GM21723 (cell line): ENCODE data around the gene PDLIM3.
"Not testable (repeated sequence)": the region's sequence is repeated elsewhere in the genome, so short reads cannot be mapped to it uniquely, and the experiment has no call there.

Source experiments
- ATAC-seq: cut with Tn5 transposase; IDR thresholded peaks from one replicate; pipeline ENCODE4 v1.9.1; 2021; ENCODE audit warnings: mild to moderate bottlenecking, moderate library complexity; ENCODE audit not compliant: unreplicated experiment

Gene PDLIM3

DNA sequence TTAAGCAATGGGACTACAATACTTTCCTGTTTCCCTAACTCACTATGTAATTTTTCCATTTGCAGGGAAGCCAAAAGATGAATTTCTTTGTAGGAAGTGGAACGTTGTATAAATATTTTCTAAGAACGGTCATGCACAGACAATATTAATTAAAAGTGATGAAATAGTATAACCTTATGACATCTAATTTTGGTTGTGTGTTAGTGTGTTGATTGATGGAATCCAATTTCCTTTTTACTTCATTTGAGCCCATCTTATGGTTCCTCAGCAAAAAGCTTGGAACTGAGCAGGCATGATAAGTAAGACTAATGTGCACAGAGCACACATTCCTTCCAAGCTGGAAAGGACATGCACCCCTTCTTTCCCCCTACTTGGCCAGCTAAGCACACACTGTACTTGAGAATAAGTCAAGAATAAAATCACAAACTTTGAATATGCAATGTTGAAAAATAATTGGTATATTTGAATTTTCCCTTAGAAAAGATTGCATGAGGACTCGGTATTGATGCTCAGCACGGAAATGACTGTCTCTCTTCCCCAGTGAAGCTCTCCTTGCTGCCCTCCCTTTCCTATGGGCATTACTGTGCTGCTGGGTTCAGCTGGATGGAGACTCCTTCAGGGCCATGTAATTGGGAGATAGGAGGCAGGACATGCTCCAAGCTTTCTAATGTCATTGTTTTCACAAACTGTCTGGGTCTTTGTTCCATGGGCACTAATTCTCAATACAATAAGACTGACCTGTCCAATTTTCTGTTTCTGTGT is 19.2 kb upstream of the PDLIM3 start:
- no peak for ATAC-seq

- no peak for ATAC-seq
Observed at GRCh38 chr4:185552254-185552653, 16.9 kb upstream of the PDLIM3 start.

GRCh38 chr4:185550933-185551332 is 15.6 kb upstream of the PDLIM3 start:
- ATAC-seq = no peak

- no peak for ATAC-seq
Observed at GRCh38 chr4:185549095-185549639, 13.9 kb upstream of the PDLIM3 start.

DNA sequence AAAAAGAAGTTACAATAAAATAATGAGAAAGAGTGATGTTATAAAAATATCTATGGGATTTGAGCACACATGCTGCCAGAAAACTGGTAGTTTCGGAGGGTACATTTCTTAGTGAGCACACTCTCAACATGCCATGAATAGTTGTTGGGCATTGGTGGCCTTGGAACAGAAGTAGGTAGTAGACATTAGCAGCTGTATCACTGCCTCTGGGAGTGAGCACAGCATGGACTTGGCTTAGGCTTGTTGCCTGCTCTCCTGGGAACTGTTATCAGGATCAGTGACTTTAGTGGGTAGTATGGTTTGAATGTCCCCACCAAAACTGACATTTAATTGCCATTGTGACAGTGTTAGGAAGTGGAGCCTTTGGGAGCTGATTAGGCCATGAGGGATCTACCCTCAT is 13.3 kb upstream of the PDLIM3 start:
- ATAC-seq = no peak

GRCh38 chr4:185546335-185546734 is 11.0 kb upstream of the PDLIM3 start:
- no peak for ATAC-seq

GRCh38 chr4:185542626-185543315 is 7.5 kb upstream of the PDLIM3 start:
- ATAC-seq = no peak

DNA sequence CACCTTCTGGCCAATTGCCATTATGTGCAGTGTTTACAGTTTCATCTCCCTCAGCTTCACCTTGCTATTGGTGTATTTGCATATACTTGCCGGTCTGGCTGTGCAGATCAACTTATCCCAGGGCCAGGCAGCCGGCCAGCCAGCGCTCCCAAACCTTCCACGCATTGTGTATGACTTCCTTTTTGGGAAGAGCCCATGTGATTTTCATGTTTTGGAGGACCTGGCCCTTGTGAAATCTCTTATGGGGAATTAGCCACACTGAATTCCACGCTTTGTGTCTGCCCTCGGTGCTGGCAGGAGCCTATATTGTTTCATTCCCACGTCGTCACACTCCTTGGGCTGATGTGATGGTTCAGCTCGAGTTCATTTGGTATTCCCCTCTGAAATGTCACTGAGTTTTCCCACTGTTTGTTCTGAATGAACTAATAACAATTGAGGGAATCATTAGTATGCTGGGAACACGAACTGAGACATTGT is 6.0 kb upstream of the PDLIM3 start:
- ATAC-seq = no peak

DNA sequence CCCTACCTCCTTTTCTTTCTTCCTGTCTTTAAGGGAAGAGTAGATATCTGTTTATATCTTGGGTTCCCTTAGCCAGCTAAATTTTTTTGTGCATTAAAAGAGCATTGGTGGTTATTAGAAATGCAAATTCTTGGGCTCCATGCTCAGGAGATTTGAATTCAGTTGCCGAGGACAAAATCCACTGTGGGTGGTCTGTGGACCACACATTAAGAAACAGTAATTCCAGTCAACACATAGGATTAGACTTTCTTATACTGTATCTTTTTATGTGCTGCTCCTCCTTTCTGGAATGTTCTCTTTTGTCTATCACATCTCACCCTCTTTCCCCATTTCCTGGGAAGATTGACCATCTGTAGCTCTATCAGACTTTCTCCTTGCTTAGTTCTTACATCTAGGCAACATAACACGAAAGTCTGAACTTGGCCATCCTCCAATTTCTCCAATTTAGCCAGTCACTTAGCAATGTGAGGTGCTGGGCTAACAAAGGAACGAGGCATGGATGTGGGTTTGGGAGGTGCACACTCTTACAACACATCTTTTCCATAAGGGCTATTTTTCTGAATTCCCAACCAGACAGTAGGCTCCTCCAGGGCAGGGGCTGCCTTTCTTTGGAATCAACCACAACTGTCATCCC is 5.3 kb upstream of the PDLIM3 start:
- no peak for ATAC-seq

GRCh38 chr4:185540040-185540439 is 4.7 kb upstream of the PDLIM3 start:
- no peak for ATAC-seq

DNA sequence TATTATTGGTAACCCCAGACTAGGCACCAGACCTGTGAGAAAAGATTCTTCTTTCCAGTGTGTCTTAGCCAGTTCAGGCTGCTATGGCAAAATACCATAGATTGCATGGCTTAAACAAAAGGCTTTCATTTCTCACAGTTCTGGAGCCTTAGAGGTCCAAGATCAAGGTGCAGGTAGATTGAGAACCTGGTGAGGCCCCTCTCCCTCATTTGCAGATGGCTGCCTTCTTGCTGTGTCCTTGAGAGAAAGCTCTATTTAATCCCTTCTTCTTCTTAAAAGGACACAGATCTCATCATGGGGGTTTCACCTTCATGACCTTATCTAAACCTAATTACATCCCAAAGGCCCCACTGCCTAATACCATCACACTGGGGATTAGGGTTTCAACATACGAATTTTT is 3.5 kb upstream of the PDLIM3 start:
- no peak for ATAC-seq

DNA sequence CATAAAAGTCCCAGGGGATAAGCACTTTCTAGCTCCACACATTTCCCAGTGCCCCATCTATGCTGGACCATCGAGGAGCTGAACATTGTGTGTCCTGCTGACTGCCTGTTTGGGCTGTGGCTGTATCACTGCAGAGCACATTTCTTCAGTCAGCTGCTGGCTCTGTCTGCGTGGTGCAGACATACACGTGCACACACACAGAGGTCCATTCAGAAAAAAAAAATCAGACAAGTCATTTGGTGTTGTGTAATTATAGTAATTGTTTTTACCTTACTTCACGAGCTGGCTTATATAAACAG is 1.1 kb upstream of the PDLIM3 start:
- ATAC-seq = no peak

DNA sequence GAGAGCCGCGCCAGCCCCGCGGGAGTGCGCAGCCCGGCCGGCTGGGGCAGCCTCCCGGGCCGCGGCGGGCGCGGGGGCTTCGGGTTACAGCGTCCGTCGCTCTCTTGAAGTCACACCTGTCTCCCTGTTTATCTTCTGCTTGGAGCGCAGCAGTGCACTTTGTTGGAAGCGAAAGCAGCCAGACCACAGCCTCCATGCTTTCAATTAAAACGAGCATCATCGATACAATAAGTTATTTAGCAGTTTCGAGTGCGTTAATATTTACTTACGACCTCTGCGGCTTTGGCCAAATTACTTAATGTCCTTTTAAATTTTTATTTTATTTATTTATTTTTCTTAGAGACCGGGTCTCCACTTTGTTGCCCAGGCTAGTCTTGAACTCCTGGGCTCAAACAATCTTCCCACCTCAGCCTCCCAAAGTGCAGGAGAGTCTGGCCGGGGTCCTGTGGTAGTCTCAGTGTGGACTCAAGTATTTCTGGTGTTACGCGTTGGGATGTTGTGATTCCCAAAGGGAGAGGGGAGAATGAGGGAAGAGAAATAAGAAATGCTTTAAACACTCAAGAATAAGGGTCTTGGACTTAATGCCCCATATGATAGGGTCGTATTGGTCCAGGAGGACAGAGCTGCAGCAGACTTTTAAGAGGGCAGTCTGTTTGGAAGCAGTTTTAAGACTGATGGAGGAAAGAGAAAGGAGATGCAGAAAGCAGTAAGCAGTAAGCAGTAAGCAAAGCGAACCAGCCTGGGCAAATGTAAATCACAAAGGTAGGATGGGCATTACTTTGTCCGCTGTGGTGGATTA is 504 bp upstream of the PDLIM3 start:
- ATAC-seq = no peak

DNA sequence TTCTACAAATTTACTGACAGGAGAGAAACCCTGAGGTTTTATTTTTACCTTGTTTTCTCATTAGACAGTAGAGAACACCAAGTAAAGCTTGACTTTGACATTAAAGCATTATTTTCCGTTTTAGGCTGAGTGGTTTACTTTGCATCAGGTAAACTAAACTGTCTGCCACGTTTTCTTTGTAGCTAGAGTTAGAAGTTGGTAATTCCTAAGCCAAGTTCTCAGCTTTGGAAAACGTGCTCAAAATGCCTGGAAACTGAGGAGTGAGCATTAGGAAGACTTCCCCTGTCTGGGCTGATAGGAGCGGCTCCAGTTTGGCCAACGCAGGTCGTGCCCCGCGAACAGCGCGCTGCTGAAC is 819 bp downstream of the PDLIM3 start:
- no peak for ATAC-seq

- no peak for ATAC-seq
Observed at GRCh38 chr4:185532795-185533324, 2.4 kb downstream of the PDLIM3 start.

DNA sequence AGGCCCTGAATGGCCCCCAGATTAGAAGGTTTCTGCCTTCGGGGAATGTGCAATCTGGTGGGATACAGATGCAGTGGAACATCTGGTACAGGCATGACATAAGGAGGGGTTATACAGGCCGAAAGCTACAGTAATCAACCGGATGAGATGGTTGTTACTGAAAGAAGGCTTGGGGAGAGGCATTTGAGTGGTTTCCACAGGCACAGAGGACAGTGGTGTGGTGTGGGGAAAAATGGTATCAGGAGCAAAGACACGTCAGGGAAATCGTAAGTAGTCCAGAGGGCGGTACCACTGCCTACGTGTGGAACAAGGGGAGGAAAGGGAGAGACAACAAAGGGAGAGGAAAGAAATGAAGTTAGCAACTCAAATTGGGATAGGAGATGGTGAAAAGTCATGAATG is 3.0 kb downstream of the PDLIM3 start:
- no peak for ATAC-seq

GRCh38 chr4:185531654-185532053 is 3.7 kb downstream of the PDLIM3 start:
- ATAC-seq = not testable (repeated sequence)

GRCh38 chr4:185529413-185529812 is 5.9 kb downstream of the PDLIM3 start:
- no peak for ATAC-seq

DNA sequence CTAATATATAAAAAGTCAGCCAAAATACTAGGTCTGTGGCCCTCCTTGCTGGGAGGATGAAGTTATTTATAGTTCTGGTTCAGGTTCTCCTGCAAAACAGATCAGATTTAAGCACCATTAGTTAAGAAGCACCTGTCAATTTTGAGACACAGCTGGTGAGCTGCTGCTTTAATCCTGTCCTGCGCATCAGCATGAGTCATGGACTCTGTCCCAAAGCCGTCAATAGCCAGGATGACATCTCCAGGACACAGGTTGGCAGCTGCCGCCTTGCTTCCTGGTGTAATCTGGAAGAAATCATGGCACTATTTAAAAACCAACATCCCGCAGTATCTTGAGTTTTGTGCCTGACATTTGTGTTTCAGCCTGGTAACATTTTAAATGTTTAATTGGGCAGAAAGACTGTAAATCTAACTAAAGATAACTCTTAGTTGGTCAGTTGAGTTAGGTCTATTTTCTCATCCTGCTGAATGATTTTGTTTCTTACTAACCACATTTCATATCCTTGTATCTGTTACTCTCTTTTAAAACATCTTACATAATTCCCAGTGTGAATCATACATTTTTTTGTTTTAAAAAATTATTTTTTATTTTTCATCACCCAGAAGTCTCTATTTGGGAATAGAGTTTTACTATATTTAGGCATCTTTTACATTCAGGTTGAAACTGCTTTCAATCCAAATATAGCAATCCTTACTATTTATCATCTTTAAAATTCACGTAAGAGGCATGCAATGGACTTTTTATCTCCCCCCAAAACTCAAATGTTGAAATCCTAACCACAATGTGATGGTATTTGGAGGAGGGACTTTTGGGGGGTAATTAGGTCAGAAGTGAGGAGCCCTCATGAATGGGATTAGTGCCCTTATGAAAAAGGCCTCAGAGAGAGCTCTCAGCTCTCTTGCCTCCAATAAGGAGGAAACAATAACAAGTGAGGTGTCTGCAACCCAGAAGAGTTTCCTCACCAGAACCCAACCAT is 10.1 kb downstream of the PDLIM3 start:
- ATAC-seq = no peak

GRCh38 chr4:185523862-185524261 is 11.4 kb downstream of the PDLIM3 start:
- no peak for ATAC-seq
